WERI-Rb-1 (cell line): Measurements from ENCODE around the gene SPACDR.

Experiments
- DNase-seq: peaks from one replicate; pipeline ENCODE4 v3.0.0-alpha.2; 2020
- H3K27ac ChIP-seq: fragments of 250-450 bp; sonication (Bioruptor Pico); 2 replicates; pipeline ENCODE4 v1.5.1; 2020; ENCODE audit warnings: mild to moderate bottlenecking, moderate library complexity
- H3K27me3 ChIP-seq: fragments of 250-450 bp; sonication (Bioruptor Pico); 2 replicates; pipeline ENCODE4 v1.5.1; 2021; ENCODE audit warnings: mild to moderate bottlenecking, low read depth, moderate library complexity; ENCODE audit not compliant: insufficient read depth, severe bottlenecking
- H3K36me3 ChIP-seq: fragments of 250-450 bp; sonication (Bioruptor Pico); 2 replicates; pipeline ENCODE4 v1.5.1; 2020; ENCODE audit warnings: mild to moderate bottlenecking, moderate library complexity
- H3K4me3 ChIP-seq: 2 replicates; pipeline ENCODE4 v1.5.1; 2011; ENCODE audit warnings: low read depth, mild to moderate bottlenecking, control low read depth, low read length
- H3K9me3 ChIP-seq: fragments of 250-450 bp; sonication (Bioruptor Pico); 2 replicates; pipeline ENCODE4 v1.5.1; 2021; ENCODE audit warnings: mild to moderate bottlenecking, moderate library complexity; ENCODE audit not compliant: severe bottlenecking
- CTCF ChIP-seq: IDR thresholded peaks from 2 replicates; pipeline ENCODE4 v1.5.1; 2011; ENCODE audit warnings: low read depth, mild to moderate bottlenecking, control low read depth, inconsistent platforms, low read length

Gene SPACDR

GRCh38 chr7:100483090-100483721, 19.1 kb upstream of the SPACDR start:
- H3K36me3 ChIP-seq = no peaks in the 10 kb centered on the region
- TF ChIP-seq CTCF = peak; percentile 85
- H3K27ac ChIP-seq = no peak overlapping the region
- H3K27me3 ChIP-seq = no peaks in the 10 kb centered on the region
- H3K9me3 ChIP-seq = no peaks in the 10 kb centered on the region
- DNase-seq = peak; percentile 74
- peak overlapping the region; percentile 62 for H3K4me3 ChIP-seq

GRCh38 chr7:100482728-100483089, 18.6 kb upstream of the SPACDR start:
- H3K27ac ChIP-seq = no peak overlapping the region
- no peaks in the 10 kb centered on the region for H3K36me3 ChIP-seq
- H3K27me3 ChIP-seq = no peaks in the 10 kb centered on the region
- DNase-seq = no peak
- H3K4me3 ChIP-seq = peak overlapping the region; percentile 62
- no peaks in the 10 kb centered on the region for H3K9me3 ChIP-seq
- no peak for TF ChIP-seq CTCF

DNA sequence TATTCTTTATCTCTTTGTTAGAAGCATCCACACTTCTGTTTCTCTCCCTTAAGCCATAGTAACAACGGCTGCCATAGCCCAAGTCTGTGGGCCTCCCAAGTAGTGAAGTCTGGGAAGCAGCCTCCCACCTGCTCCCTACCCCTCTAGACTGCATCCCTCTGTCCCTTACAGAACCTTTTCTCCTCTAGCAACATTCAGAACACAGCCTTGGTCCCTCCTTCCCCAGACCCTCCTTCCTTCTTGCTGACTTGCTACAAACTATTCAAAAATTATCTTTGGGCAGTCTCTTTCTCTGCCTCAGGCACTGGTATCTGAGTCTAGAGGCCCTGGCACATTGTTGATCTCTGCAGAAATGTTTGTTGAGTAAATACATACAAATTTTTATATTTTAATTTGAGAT, 17.4 kb upstream of the SPACDR start:
- no peak overlapping the region for H3K27ac ChIP-seq

DNA sequence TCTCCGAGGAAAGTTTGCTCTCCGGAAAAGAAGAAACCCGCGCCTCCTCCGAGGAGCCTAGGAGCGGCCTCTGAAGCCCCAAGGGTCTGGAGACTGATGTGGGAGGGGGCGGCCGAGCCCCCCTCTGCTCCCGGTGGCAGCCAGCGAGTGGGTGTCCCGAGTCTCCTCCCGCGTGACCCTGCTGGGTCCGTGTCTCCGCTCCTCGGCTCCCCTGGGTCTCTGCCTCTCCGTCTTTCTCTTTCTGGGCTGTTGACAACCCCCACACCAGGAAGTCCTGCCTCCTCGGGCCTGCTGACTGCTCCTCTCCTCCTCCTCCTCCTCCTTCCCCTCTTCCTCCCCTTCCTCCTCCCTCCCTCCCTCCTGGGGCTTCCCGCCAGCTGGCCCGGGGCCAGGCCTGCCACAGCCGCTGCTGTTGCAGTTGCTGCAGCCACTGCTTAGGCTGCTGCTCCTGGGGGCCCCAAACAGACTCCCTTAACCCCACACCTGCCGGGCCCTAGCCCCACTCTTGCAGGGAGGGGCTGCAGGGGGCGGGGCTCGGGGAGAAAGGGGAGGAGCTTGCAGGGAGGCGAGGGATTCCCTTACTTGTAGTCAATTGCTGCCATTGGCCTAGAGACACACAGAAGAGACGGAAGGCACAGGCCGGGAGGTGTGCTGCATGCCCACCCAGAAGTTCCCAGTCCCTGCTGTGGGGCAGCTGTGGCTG, 15.0 kb upstream of the SPACDR start, which contains the start of gene TSC22D4:
TSC22D4 (minus strand) TSS at position 257 of the 703 bp plus-strand sequence. CDS start 1,176 bp downstream, outside the sequence.
- Histone ChIP-seq H3K4me3 (peak within 1 kb of the TSS; percentile 62), H3K27me3 (no peaks in the 10 kb centered on the region), H3K9me3 (no peaks in the 10 kb centered on the region), H3K36me3 (no peaks in the 10 kb centered on the region), H3K27ac (peak within 1 kb of the TSS; percentile 64)
- peak; percentile 92 for DNase-seq
- no peak for TF ChIP-seq CTCF

More for the DNA sequence above, 17.4 kb upstream of the SPACDR start:
- TF ChIP-seq CTCF = no peak
- Histone ChIP-seq H3K9me3 (no peaks in the 10 kb centered on the region), H3K36me3 (no peaks in the 10 kb centered on the region), H3K27me3 (no peaks in the 10 kb centered on the region), H3K4me3 (no peak overlapping the region)
- DNase-seq = no peak

DNA sequence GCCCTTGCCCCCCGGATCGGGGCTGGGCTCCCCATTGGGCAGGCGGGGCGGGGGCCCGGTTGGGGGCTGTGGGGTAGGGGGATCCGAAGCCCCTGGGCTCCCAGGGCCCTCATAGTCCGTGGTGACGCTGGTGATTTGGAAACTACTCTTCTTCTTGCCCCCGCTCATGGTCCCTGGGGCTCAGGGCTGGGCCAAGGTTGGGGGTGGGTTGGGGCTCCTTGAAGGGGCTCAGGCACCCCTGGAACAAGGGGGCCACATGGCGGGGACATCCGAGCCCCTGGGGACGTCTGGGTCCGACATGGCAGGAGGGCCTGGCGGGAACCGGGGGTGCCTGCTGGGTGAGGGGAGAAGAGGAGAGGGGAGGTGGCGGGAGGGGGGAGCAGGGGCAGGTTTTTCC, 13.8 kb upstream of the SPACDR start:
- TF ChIP-seq CTCF = no peak
- no peaks in the 10 kb centered on the region for H3K36me3 ChIP-seq
- H3K4me3 ChIP-seq = no peak overlapping the region
- no peaks in the 10 kb centered on the region for H3K9me3 ChIP-seq
- no peaks in the 10 kb centered on the region for H3K27me3 ChIP-seq
- no peak overlapping the region for H3K27ac ChIP-seq
- no peak for DNase-seq
